H9 (cell line): ENCODE results near the gene GAPT. TPM values are rescaled to one million over a fixed set of nuclear protein-coding genes. Genes with fewer than 3 reads are reported as not detected.

ENCODE experiments used
- DNase-seq: peaks from one replicate; pipeline ENCODE4 v3.0.0-alpha.2; 2017
- H2AFZ ChIP-seq: one replicate; pipeline ENCODE4 v1.6.1; 2013; ENCODE audit warnings: mild to moderate bottlenecking, low read length, control low read depth, moderate library complexity
- H2AK5ac ChIP-seq: 2 replicates; pipeline ENCODE4 v1.6.1; 2013; ENCODE audit warnings: low read length, control low read depth, mixed read lengths; ENCODE audit not compliant: insufficient read length
- H2BK120ac ChIP-seq: one replicate; pipeline ENCODE4 v1.6.1; 2013; ENCODE audit warnings: low read depth, mild to moderate bottlenecking, low read length, control low read depth, inconsistent platforms; ENCODE audit not compliant: poor library complexity, severe bottlenecking
- H2BK12ac ChIP-seq: 2 replicates; pipeline ENCODE4 v1.6.1; 2013; ENCODE audit warnings: low read length, control low read depth, mixed read lengths, low read depth; ENCODE audit not compliant: insufficient read length
- H2BK15ac ChIP-seq: 2 replicates; pipeline ENCODE4 v1.6.1; 2013; ENCODE audit warnings: low read depth, low read length, control low read depth
- H2BK20ac ChIP-seq: one replicate; pipeline ENCODE4 v1.6.1; 2013; ENCODE audit warnings: low read depth, mild to moderate bottlenecking, low read length, control low read depth, inconsistent platforms; ENCODE audit not compliant: poor library complexity, severe bottlenecking
- H2BK5ac ChIP-seq: 2 replicates; pipeline ENCODE4 v1.6.1; 2013; ENCODE audit warnings: low read length, control low read depth, mixed read lengths; ENCODE audit not compliant: insufficient read length
- H3K14ac ChIP-seq: 2 replicates; pipeline ENCODE4 v1.6.1; 2013; ENCODE audit warnings: low read length, control low read depth; ENCODE audit not compliant: insufficient read depth
- H3K18ac ChIP-seq: 2 replicates; pipeline ENCODE4 v1.6.1; 2013; ENCODE audit warnings: low read depth, mild to moderate bottlenecking, mixed read lengths, low read length, control low read depth; ENCODE audit not compliant: insufficient read length
- H3K23ac ChIP-seq: 2 replicates; pipeline ENCODE4 v1.6.1; 2013; ENCODE audit warnings: low read length, control low read depth, mixed read lengths, low read depth; ENCODE audit not compliant: insufficient read length
- H3K23me2 ChIP-seq: 2 replicates; pipeline ENCODE4 v1.6.1; 2013; ENCODE audit warnings: low read depth, mild to moderate bottlenecking, mixed read lengths, low read length, control low read depth; ENCODE audit not compliant: insufficient read length, poor library complexity, severe bottlenecking
- H3K27ac ChIP-seq: 2 replicates; pipeline ENCODE4 v1.5.1; 2013; ENCODE audit warnings: low read length, control low read depth, mixed read lengths, low read depth; ENCODE audit not compliant: insufficient read length
- H3K27me3 ChIP-seq: 2 replicates; pipeline ENCODE4 v1.6.1; 2013; ENCODE audit warnings: low read length, control low read depth, inconsistent platforms; ENCODE audit not compliant: insufficient read depth
- H3K4ac ChIP-seq: 2 replicates; pipeline ENCODE4 v1.6.1; 2013; ENCODE audit warnings: low read depth, mild to moderate bottlenecking, control low read depth, inconsistent platforms, low read length, moderate library complexity
- H3K4me1 ChIP-seq: 2 replicates; pipeline ENCODE4 v1.6.1; 2013; ENCODE audit warnings: low read length, control low read depth, inconsistent platforms; ENCODE audit not compliant: insufficient read depth
- H3K4me2 ChIP-seq: 2 replicates; pipeline ENCODE4 v1.6.1; 2013; ENCODE audit warnings: low read length, control low read depth, mixed read lengths; ENCODE audit not compliant: insufficient read length, insufficient read depth
- H3K56ac ChIP-seq: 2 replicates; pipeline ENCODE4 v1.6.1; 2013; ENCODE audit warnings: low read depth, mild to moderate bottlenecking, mixed read lengths, low read length, control low read depth; ENCODE audit not compliant: insufficient read length
- H3K79me1 ChIP-seq: 2 replicates; pipeline ENCODE4 v1.6.1; 2013; ENCODE audit warnings: low read depth, mild to moderate bottlenecking, moderate library complexity, low read length, control low read depth, inconsistent platforms; ENCODE audit not compliant: insufficient read depth, poor library complexity, severe bottlenecking
- H3K79me2 ChIP-seq: 2 replicates; pipeline ENCODE4 v1.6.1; 2013; ENCODE audit warnings: low read length, control low read depth, inconsistent platforms; ENCODE audit not compliant: insufficient read depth
- H3K9ac ChIP-seq: 2 replicates; pipeline ENCODE4 v1.6.1; 2013; ENCODE audit warnings: low read length, control low read depth, mixed read lengths; ENCODE audit not compliant: insufficient read length; ENCODE audit errors: extremely low read depth
- H3K9me3 ChIP-seq: one replicate; pipeline ENCODE4 v1.6.1; 2013; ENCODE audit warnings: low read depth, low read length, inconsistent platforms; ENCODE audit not compliant: control insufficient read depth
- H3T11ph ChIP-seq: one replicate; pipeline ENCODE4 v1.6.1; 2013; ENCODE audit warnings: mild to moderate bottlenecking, low read length, control low read depth, inconsistent platforms
- H4K20me1 ChIP-seq: one replicate; pipeline ENCODE4 v1.6.1; 2013; ENCODE audit not compliant: control insufficient read depth, insufficient read length, insufficient read depth
- H4K5ac ChIP-seq: 2 replicates; pipeline ENCODE4 v1.6.1; 2013; ENCODE audit warnings: low read depth, mild to moderate bottlenecking, mixed read lengths, low read length, control low read depth; ENCODE audit not compliant: insufficient read length
- H4K8ac ChIP-seq: replicated peaks from 2 replicates; pipeline ENCODE4 v1.6.1; 2013; ENCODE audit warnings: low read length, control low read depth, mixed read lengths, low read depth; ENCODE audit not compliant: insufficient read length
- H4K91ac ChIP-seq: 2 replicates; pipeline ENCODE4 v1.6.1; 2013; ENCODE audit warnings: low read depth, mild to moderate bottlenecking, moderate library complexity, mixed read lengths, low read length, control low read depth; ENCODE audit not compliant: insufficient read length
- H3K27ac Mint-ChIP-seq, 3 experiments: 2 replicates in 2 of 3; 3 replicates in 1 of 3; pipeline ENCODE4 v1.8.0; 2020 to 2021; ENCODE audit warnings: mixed read lengths in 3 of 3, mild to moderate bottlenecking in 1 of 3, moderate library complexity in 1 of 3
- H3K27me3 Mint-ChIP-seq: 2 replicates; pipeline ENCODE4 v1.8.0; 2021; ENCODE audit warnings: low read depth, mild to moderate bottlenecking, moderate library complexity, mixed read lengths
- H3K36me3 Mint-ChIP-seq, 3 experiments: 2 replicates in 2 of 3; 3 replicates in 1 of 3; pipeline ENCODE4 v1.8.0; 2020 to 2021; ENCODE audit warnings: low read depth in 3 of 3, mixed read lengths in 3 of 3; ENCODE audit not compliant: insufficient read depth in 1 of 3
- H3K4me1 Mint-ChIP-seq, 2 experiments: 2 replicates each; pipeline ENCODE4 v1.8.0; 2020; ENCODE audit warnings: mixed read lengths in 2 of 2
- H3K4me3 Mint-ChIP-seq, 2 experiments: 2 replicates in 1 of 2; 3 replicates in 1 of 2; pipeline ENCODE4 v1.8.0; 2020 to 2021; ENCODE audit warnings: mild to moderate bottlenecking in 2 of 2, mixed read lengths in 2 of 2, moderate library complexity in 1 of 2
- H3K9me3 Mint-ChIP-seq, 2 experiments: 2 replicates in 1 of 2; 3 replicates in 1 of 2; pipeline ENCODE4 v1.8.0; 2020; ENCODE audit warnings: mild to moderate bottlenecking in 2 of 2, mixed read lengths in 2 of 2, moderate library complexity in 1 of 2
- WGBS: extraction: QIAGEN DNeasy Blood & Tissue Kit; methylation state at CpG from one replicate; pipeline ENCODE4 v1.1.7; 2013; ENCODE audit warnings: missing lambda C conversion rate, low lambda C conversion rate, mixed read lengths; ENCODE audit not compliant: insufficient read length; ENCODE audit errors: extremely low coverage; 5-methylcytosine and 5-hydroxymethylcytosine counted together
- total RNA-seq: library from RNA; stranded (reverse); gene quantifications from 2 replicates; pipeline ENCODE4 v1.2.1, GENCODE V29; 2021
- TF ChIP-seq, protein P1 (sequence below): fragments of 200-600 bp; sonication (generic); conservative IDR thresholded peaks from 3 replicates; pipeline ENCODE4 v1.8.0; 2021; ENCODE audit warnings: antibody characterized with exemption, mild to moderate bottlenecking

GAPT gene
- total RNA-seq, 1 experiment from 2014 or later, result not detected

GRCh38 chr5:58475404-58475803, 15.8 kb upstream of the GAPT start:
- no peak overlapping the region for H3K27ac ChIP-seq
- no peak overlapping the region for H3K4ac ChIP-seq
- H3K18ac ChIP-seq, result no peak overlapping the region
- no peak overlapping the region for H2BK12ac ChIP-seq
- H3K9ac ChIP-seq, result no peak overlapping the region
- H3K36me3 Mint-ChIP-seq, result peaks cover 6 to 28% (median 21%) of the 10 kb centered on the region in 3 experiments
- H2AFZ ChIP-seq, result no peak overlapping the region
- H3K79me2 ChIP-seq, result no peaks in the 10 kb centered on the region
- H3T11ph ChIP-seq, result no peak overlapping the region
- no peak for DNase-seq
- H2BK5ac ChIP-seq, result no peak overlapping the region
- no peaks in the 10 kb centered on the region for H4K20me1 ChIP-seq
- H4K8ac ChIP-seq, result no peak overlapping the region
- H3K9me3 Mint-ChIP-seq, result peaks cover 34 to 38% of the 10 kb centered on the region in 2 experiments
- H3K4me1 ChIP-seq, result no peaks in the 10 kb centered on the region
- no peak overlapping the region for H3K4me3 Mint-ChIP-seq
- H2AK5ac ChIP-seq, result no peak overlapping the region
- H3K23ac ChIP-seq, result no peak overlapping the region
- no peak overlapping the region for H3K14ac ChIP-seq
- H3K9me3 ChIP-seq, result peaks cover 6% of the 10 kb centered on the region
- H3K23me2 ChIP-seq, result no peaks in the 10 kb centered on the region
- no peaks in the 10 kb centered on the region for H3K27me3 ChIP-seq
- no peaks in the 10 kb centered on the region for H3K4me1 Mint-ChIP-seq
- H3K27me3 Mint-ChIP-seq, result no peaks in the 10 kb centered on the region
- H3K27ac Mint-ChIP-seq, result no peak overlapping the region
- no peak overlapping the region for H3K56ac ChIP-seq
- H2BK20ac ChIP-seq, result no peak overlapping the region
- no peak overlapping the region for H4K5ac ChIP-seq
- H3K4me2 ChIP-seq, result no peak overlapping the region
- WGBS, result no CpG with 5 or more reads among the region's 3 CpGs
- H2BK15ac ChIP-seq, result no peak overlapping the region
- no peak overlapping the region for H4K91ac ChIP-seq
- TF ChIP-seq, protein P1, sequence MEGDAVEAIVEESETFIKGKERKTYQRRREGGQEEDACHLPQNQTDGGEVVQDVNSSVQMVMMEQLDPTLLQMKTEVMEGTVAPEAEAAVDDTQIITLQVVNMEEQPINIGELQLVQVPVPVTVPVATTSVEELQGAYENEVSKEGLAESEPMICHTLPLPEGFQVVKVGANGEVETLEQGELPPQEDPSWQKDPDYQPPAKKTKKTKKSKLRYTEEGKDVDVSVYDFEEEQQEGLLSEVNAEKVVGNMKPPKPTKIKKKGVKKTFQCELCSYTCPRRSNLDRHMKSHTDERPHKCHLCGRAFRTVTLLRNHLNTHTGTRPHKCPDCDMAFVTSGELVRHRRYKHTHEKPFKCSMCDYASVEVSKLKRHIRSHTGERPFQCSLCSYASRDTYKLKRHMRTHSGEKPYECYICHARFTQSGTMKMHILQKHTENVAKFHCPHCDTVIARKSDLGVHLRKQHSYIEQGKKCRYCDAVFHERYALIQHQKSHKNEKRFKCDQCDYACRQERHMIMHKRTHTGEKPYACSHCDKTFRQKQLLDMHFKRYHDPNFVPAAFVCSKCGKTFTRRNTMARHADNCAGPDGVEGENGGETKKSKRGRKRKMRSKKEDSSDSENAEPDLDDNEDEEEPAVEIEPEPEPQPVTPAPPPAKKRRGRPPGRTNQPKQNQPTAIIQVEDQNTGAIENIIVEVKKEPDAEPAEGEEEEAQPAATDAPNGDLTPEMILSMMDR, result no peak
- H2BK120ac ChIP-seq, result no peak overlapping the region
- no peaks in the 10 kb centered on the region for H3K79me1 ChIP-seq
